B cell (primary cell): ENCODE data around the gene AUTS2. TPM values are rescaled to one million over a fixed set of nuclear protein-coding genes. Genes with fewer than 3 reads are reported as not detected.

Experiments
- ATAC-seq: fragments of 200-7000 bp; cut with Tn5 transposase; one replicate; pipeline ENCODE4 v1.10.0; 2021; ENCODE audit warnings: low read depth, mild to moderate bottlenecking, moderate number of reproducible peaks, moderate library complexity
- CTCF ChIA-PET: fragments of 350-600 bp; sonication (Branson Sonifier 250); formaldehyde crosslinking; loops from one replicate; lab custom pipeline; 2021; ENCODE audit warnings: antibody characterized with exemption, inconsistent platforms; lab: Charles Lee
- POLR2A ChIA-PET: fragments of 350-600 bp; sonication (Branson Sonifier 250); formaldehyde crosslinking; loops from one replicate; lab custom pipeline; 2021; ENCODE audit warnings: antibody characterized with exemption; lab: Charles Lee
- DNase-seq: peaks from one replicate; pipeline ENCODE4 v3.0.0; 2013
- H2AFZ ChIP-seq: 2 replicates; pipeline ENCODE4 v1.6.1; 2012; ENCODE audit warnings: mild to moderate bottlenecking, low read depth, low read length; ENCODE audit not compliant: insufficient read depth, poor library complexity, severe bottlenecking
- H3K27ac ChIP-seq, 2 donors: 1 replicate in 1 of 2; 2 replicates in 1 of 2; pipeline ENCODE4 v1.5.1; 2012 to 2013; ENCODE audit warnings: low read length in 2 of 2, mild to moderate bottlenecking in 2 of 2, moderate library complexity in 1 of 2
- H3K27me3 ChIP-seq, 4 experiments: fragments of 200-600 bp in 1 of 4; sonication (generic) in 1 of 4; replicated peaks in 1 of 4; 1 replicate in 2 of 4; 2 replicates in 2 of 4; pipeline versions ENCODE4 v1.6.1 to v1.7.0; 2013 to 2016; ENCODE audit warnings: low read length in 3 of 4, mild to moderate bottlenecking in 2 of 4, mixed read lengths in 1 of 4, moderate library complexity in 1 of 4; ENCODE audit not compliant: insufficient read depth in 4 of 4, control insufficient read depth in 3 of 4; ENCODE audit errors: control extremely low read depth in 1 of 4
- H3K36me3 ChIP-seq, 2 experiments: replicated peaks in 1 of 2; 1 replicate in 1 of 2; 2 replicates in 1 of 2; pipeline versions ENCODE4 v1.6.1 to v1.7.1; 2013; ENCODE audit warnings: low read length in 1 of 2; ENCODE audit not compliant: insufficient read depth in 2 of 2, control insufficient read depth in 1 of 2; ENCODE audit errors: control extremely low read depth in 1 of 2, extremely low read depth in 1 of 2
- H3K4me1 ChIP-seq, 2 donors: fragments of 200-600 bp in 1 of 2; sonication (generic) in 1 of 2; 1 replicate in 1 of 2; 2 replicates in 1 of 2; pipeline versions ENCODE4 v1.5.1 to v1.6.1; 2013 to 2017; ENCODE audit warnings: low read length in 2 of 2; ENCODE audit not compliant: control insufficient read depth in 2 of 2, insufficient read depth in 2 of 2
- H3K4me2 ChIP-seq: replicated peaks from 2 replicates; pipeline ENCODE3; 2012; ENCODE audit warnings: mild to moderate bottlenecking, low read depth, low read length; ENCODE audit not compliant: poor library complexity, severe bottlenecking
- H3K4me3 ChIP-seq, 5 experiments: fragments of 200-600 bp in 1 of 5; sonication (generic) in 1 of 5; 1 replicate in 3 of 5; 2 replicates in 2 of 5; pipeline versions ENCODE4 v1.5.1 to v1.7.0; 2011 to 2016; ENCODE audit warnings: low read length in 4 of 5, mild to moderate bottlenecking in 4 of 5, low read depth in 2 of 5, control low read depth in 1 of 5, moderate library complexity in 1 of 5; ENCODE audit not compliant: insufficient read depth in 1 of 5; ENCODE audit errors: control extremely low read depth in 1 of 5, extremely low read depth in 1 of 5
- H3K79me2 ChIP-seq: fragments of 200-600 bp; sonication (generic); one replicate; pipeline ENCODE4 v1.6.0; 2016; ENCODE audit warnings: low read length; ENCODE audit not compliant: control insufficient read depth, insufficient read depth
- H3K9ac ChIP-seq: fragments of 200-600 bp; sonication (generic); 2 replicates; pipeline ENCODE4 v1.6.1; 2017; ENCODE audit warnings: mild to moderate bottlenecking, low read length, moderate library complexity
- H3K9me3 ChIP-seq, 3 donors: one replicate each; pipeline versions ENCODE4 v1.6.1 to v1.7.1; 2013; ENCODE audit warnings: low read length in 2 of 3; ENCODE audit not compliant: control insufficient read depth in 2 of 3, insufficient read depth in 1 of 3; ENCODE audit errors: control extremely low read depth in 1 of 3
- H4K20me1 ChIP-seq: 2 replicates; pipeline ENCODE4 v1.6.0; 2012; ENCODE audit warnings: mild to moderate bottlenecking, low read length; ENCODE audit not compliant: insufficient read depth, control insufficient read depth, poor library complexity, severe bottlenecking
- H3K27ac Mint-ChIP-seq: one replicate; pipeline ENCODE4 v1.8.0; 2021; ENCODE audit warnings: mixed read lengths
- H3K27me3 Mint-ChIP-seq: one replicate; pipeline ENCODE4 v1.8.0; 2021; ENCODE audit warnings: mixed read lengths
- H3K4me1 Mint-ChIP-seq: one replicate; pipeline ENCODE4 v1.8.0; 2021; ENCODE audit warnings: mixed read lengths
- H3K4me3 Mint-ChIP-seq: one replicate; pipeline ENCODE4 v1.8.0; 2021; ENCODE audit warnings: mixed read lengths
- H3K9me3 Mint-ChIP-seq: one replicate; pipeline ENCODE4 v1.8.0; 2022; ENCODE audit warnings: mixed read lengths; ENCODE audit not compliant: insufficient read depth
- EZH2 ChIP-seq: IDR thresholded peaks from 2 replicates; pipeline ENCODE4 v1.6.1; 2012; ENCODE audit warnings: borderline replicate concordance, low read depth, mild to moderate bottlenecking, moderate library complexity, low read length; ENCODE audit not compliant: insufficient read depth, poor library complexity, severe bottlenecking
- WGBS: methylation state at CpG from one replicate; pipeline ENCODE4 v1.1.5; 2013; ENCODE audit warnings: missing lambda C conversion rate; ENCODE audit not compliant: insufficient coverage; 5-methylcytosine and 5-hydroxymethylcytosine counted together
- intact Hi-C: fragments of 100-400 bp; cut with micrococcal nuclease; formaldehyde crosslinking; loops from one replicate; pipeline ENCODE4 v1.10.0; 2022
- polyA plus RNA-seq: library from polyadenylated mRNA; depleted of rRNA; stranded (reverse); fragments of >200 nt; gene quantifications from 2 replicates; pipeline ENCODE4 v1.2.3, GENCODE V29; 2012
- total RNA-seq, 2 donors: library from RNA; stranded (reverse); fragments of 120-200 nt in 1 of 2; gene quantifications; 1 replicate in 1 of 2; 2 replicates in 1 of 2; pipeline versions ENCODE4 v1.2.3 to v1.2.4, GENCODE V29; 2013 to 2022
- TF ChIP-seq, protein P1 (sequence below): fragments of 200-600 bp; IDR thresholded peaks from one replicate; pipeline ENCODE4 v1.8.0; 2022; ENCODE audit warnings: antibody characterized with exemption, mild to moderate bottlenecking

AUTS2 gene
- total and polyA plus RNA-seq, 2 donors (not counting 1 experiment from before 2014, with no cell fraction given), result 22.3 to 35.0 TPM

DNA sequence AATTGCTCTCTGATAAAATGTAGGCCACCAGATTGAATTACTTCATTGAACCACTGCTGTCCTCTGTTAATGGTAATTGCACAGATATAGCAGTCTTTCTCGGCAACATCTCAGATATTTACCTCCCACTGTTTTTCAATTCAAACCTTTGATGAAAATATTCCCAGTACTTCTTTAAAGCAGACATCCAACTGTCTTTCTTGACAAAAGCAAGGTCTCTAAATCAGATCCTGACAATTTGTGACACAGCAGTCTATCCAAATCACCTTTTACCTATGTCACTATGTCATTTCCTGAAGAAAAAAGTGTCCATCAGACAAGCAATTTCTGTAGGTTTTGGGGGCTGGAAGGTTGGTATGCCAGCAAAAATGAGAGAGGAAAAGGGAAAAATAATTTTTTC, 555.7 kb downstream of the AUTS2 start:
- WGBS, result no CpG with 5 or more reads among the region's 1 CpG
- intact Hi-C loops, result no loop called here

DNA sequence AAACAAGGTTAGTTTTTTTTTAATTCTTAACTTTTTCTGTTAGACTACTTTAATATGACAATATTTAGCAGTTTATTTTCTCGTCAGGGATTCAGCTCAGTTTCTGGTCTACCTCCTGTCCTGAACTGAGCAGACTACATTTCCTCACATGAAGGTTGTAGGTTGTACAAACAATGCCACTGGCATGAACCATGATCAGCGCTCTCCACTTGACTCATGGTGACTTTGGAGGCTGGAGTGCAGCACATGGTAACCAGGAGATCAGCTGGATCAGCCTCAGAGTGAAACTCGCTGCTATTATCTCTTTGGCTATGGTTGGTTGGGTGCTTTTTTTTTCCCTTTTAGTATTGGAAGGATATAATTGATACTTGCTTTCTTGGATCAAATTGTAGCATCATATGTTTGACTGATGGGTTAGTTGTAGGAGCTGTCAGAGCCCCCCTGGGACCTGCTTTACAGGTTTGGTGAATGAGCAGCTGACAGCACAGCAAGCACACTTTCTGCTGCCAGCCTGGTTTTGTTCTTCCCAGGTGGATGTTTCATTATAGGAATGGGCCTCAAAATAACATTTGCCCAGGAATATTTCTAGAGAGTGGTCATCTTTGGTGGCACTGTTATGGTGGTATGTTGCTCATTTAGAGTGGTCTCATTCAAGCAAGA, 556.4 kb downstream of the AUTS2 start:
- H2AFZ ChIP-seq, result no peak overlapping the region
- H3K9me3 ChIP-seq, result peaks cover 0 to 7% (median 6%) of the 10 kb centered on the region in 3 donors

More for the DNA sequence above, 555.7 kb downstream of the AUTS2 start:
- H3K27me3 ChIP-seq, result no peaks in the 10 kb centered on the region
- no peak overlapping the region for H2AFZ ChIP-seq
- no peak overlapping the region for H3K4me3 Mint-ChIP-seq
- H3K27ac ChIP-seq, result no peak overlapping the region
- H4K20me1 ChIP-seq, result no peaks in the 10 kb centered on the region
- TF ChIP-seq EZH2, result no peak
- TF ChIP-seq, protein P1, sequence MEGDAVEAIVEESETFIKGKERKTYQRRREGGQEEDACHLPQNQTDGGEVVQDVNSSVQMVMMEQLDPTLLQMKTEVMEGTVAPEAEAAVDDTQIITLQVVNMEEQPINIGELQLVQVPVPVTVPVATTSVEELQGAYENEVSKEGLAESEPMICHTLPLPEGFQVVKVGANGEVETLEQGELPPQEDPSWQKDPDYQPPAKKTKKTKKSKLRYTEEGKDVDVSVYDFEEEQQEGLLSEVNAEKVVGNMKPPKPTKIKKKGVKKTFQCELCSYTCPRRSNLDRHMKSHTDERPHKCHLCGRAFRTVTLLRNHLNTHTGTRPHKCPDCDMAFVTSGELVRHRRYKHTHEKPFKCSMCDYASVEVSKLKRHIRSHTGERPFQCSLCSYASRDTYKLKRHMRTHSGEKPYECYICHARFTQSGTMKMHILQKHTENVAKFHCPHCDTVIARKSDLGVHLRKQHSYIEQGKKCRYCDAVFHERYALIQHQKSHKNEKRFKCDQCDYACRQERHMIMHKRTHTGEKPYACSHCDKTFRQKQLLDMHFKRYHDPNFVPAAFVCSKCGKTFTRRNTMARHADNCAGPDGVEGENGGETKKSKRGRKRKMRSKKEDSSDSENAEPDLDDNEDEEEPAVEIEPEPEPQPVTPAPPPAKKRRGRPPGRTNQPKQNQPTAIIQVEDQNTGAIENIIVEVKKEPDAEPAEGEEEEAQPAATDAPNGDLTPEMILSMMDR, result no peak
- POLR2A ChIA-PET, result no interaction called here
- H3K36me3 ChIP-seq, result no peaks in the 10 kb centered on the region
- no peak overlapping the region for H3K9ac ChIP-seq
- DNase-seq (no peak), ATAC-seq (no peak)
- H3K79me2 ChIP-seq, result no peaks in the 10 kb centered on the region
- CTCF ChIA-PET, result no interaction called here
- no peaks in the 10 kb centered on the region for H3K27me3 Mint-ChIP-seq
- no peak overlapping the region for H3K4me3 ChIP-seq
- H3K9me3 Mint-ChIP-seq, result no peaks in the 10 kb centered on the region
- H3K4me1 ChIP-seq, result no peaks in the 10 kb centered on the region
- no peaks in the 10 kb centered on the region for H3K4me1 Mint-ChIP-seq
- no peak overlapping the region for H3K4me2 ChIP-seq
- H3K27ac Mint-ChIP-seq, result no peak overlapping the region
- peaks cover 0 to 7% (median 6%) of the 10 kb centered on the region in 3 donors for H3K9me3 ChIP-seq

More for the DNA sequence above, 556.4 kb downstream of the AUTS2 start:
- no peak overlapping the region for H3K9ac ChIP-seq
- no peaks in the 10 kb centered on the region for H3K36me3 ChIP-seq
- intact Hi-C loops, result no loop called here
- TF ChIP-seq, protein P1, result no peak
- no peak for TF ChIP-seq EZH2
- H3K27ac ChIP-seq, result no peak overlapping the region
- ChIA-PET POLR2A (no interaction called here), CTCF (no interaction called here)
- no peaks in the 10 kb centered on the region for H3K27me3 ChIP-seq
- no peak for DNase-seq
- H3K4me3 ChIP-seq, result no peak overlapping the region
- WGBS, result 71% methylated on average over 2 of the region's 3 CpGs
- H3K4me3 Mint-ChIP-seq, result no peak overlapping the region
- H3K4me2 ChIP-seq, result no peak overlapping the region
- no peak for ATAC-seq
- H4K20me1 ChIP-seq, result no peaks in the 10 kb centered on the region
- H3K27ac Mint-ChIP-seq, result no peak overlapping the region
- no peaks in the 10 kb centered on the region for H3K79me2 ChIP-seq
- no peaks in the 10 kb centered on the region for H3K4me1 ChIP-seq
- H3K4me1 Mint-ChIP-seq, result no peaks in the 10 kb centered on the region
- H3K9me3 Mint-ChIP-seq, result no peaks in the 10 kb centered on the region
- no peaks in the 10 kb centered on the region for H3K27me3 Mint-ChIP-seq
